Gastroesophageal sphincter (tissue), 4 donors: ENCODE measurements around the gene TNS1. TPM values are rescaled to one million over a fixed set of nuclear protein-coding genes. Genes with fewer than 3 reads are reported as not detected.
A peak's percentile ranks its signal among the peaks of the same experiment; 100 is the strongest.

ENCODE experiments used
- ATAC-seq: fragments of 150-250 bp; one replicate; pipeline ENCODE4 v1.9.1; 2016; ENCODE audit warnings: mild to moderate bottlenecking, moderate library complexity
- H3K27ac ChIP-seq, 4 donors: fragments of 200-600 bp; sonication (generic) in 3 of 4; 1 replicate in 3 of 4; 2 replicates in 1 of 4; pipeline ENCODE4 v1.5.1; 2016 to 2019
- H3K27me3 ChIP-seq: fragments of 200-600 bp; sonication (generic); one replicate; pipeline ENCODE4 v1.5.1; 2019
- H3K36me3 ChIP-seq, 2 donors: fragments of 200-600 bp; sonication (generic); one replicate each; pipeline ENCODE4 v1.5.1; 2019; ENCODE audit warnings: control low read depth in 1 of 2
- H3K4me1 ChIP-seq, 3 donors: fragments of 200-600 bp; sonication (generic); 1 replicate in 2 of 3; 2 replicates in 1 of 3; pipeline ENCODE4 v1.5.1; 2016 to 2019; ENCODE audit warnings: control low read depth in 2 of 3
- H3K4me3 ChIP-seq, 2 donors: fragments of 200-600 bp; sonication (generic); one replicate each; pipeline ENCODE4 v1.5.1; 2019; ENCODE audit warnings: mild to moderate bottlenecking in 1 of 2, moderate library complexity in 1 of 2
- H3K9me3 ChIP-seq, 3 donors: fragments of 200-600 bp; sonication (generic); one replicate each; pipeline ENCODE4 v1.5.1; 2017 to 2019; ENCODE audit warnings: control low read depth in 2 of 3
- CTCF ChIP-seq, 4 experiments: fragments of 200-600 bp in 2 of 4; fragments of 450-650 bp in 2 of 4; sonication (generic) in 1 of 4; IDR thresholded peaks; one replicate each; pipeline ENCODE4 v1.5.1; 2017 to 2019; ENCODE audit warnings: antibody characterized with exemption in 4 of 4, mild to moderate bottlenecking in 2 of 4, moderate library complexity in 2 of 4
- EP300 ChIP-seq: sonication (generic); formaldehyde crosslinking; IDR thresholded peaks from one replicate; pipeline ENCODE4 v1.6.1; 2017; ENCODE audit warnings: antibody characterized with exemption, mild to moderate bottlenecking
- POLR2A ChIP-seq, 2 donors: fragments of 450-650 bp; IDR thresholded peaks; one replicate each; pipeline ENCODE4 v1.6.1; 2017; ENCODE audit warnings: antibody characterized with exemption in 2 of 2, mild to moderate bottlenecking in 2 of 2, moderate library complexity in 1 of 2
- POLR2AphosphoS5 ChIP-seq: sonication (generic); formaldehyde crosslinking; IDR thresholded peaks from one replicate; pipeline ENCODE4 v1.6.1; 2017; ENCODE audit warnings: antibody characterized with exemption
- WGBS, 2 donors: methylation state at CpG; one replicate each; pipeline ENCODE4 v1.1.5; 2018; ENCODE audit warnings: low coverage in 1 of 2; 5-methylcytosine and 5-hydroxymethylcytosine counted together
- total RNA-seq, 4 donors: library from RNA; depleted of rRNA; stranded (reverse); fragments of >200 nt; gene quantifications; one replicate each; pipeline ENCODE4 v1.1.0, GENCODE V29; 2016

The TNS1 gene
- total RNA-seq, 4 donors from 2014 or later: 825 to 2,193 (median 1,462) TPM

- Histone ChIP-seq H3K27me3 (no peaks in the 10 kb centered on the region), H3K36me3 (peaks cover 0 to 100% of the 10 kb centered on the region in 2 donors), H3K27ac (peak overlapping the region in 2 of 4 donors; percentile 4 to 97), H3K4me1 (peaks cover 0 to 94% (median 3%) of the 10 kb centered on the region in 3 donors), H3K9me3 (no peaks in the 10 kb centered on the region), H3K4me3 (no peak overlapping the region)
- no peak for ATAC-seq
- TF ChIP-seq POLR2AphosphoS5 (no peak), CTCF (IDR thresholded peaks at IDR 0.05) (peak in 3 of 4 experiments; percentile 14 to 43 (median 31)), POLR2A (IDR thresholded peaks at IDR 0.05) (no peak), EP300 (no peak)
- 38 to 39% methylated on average over 2 of the region's 2 CpGs for WGBS, 2 donors
These were observed 130.5 kb downstream of the TNS1 start for GRCh38 chr2:217872319-217872718.

- no peaks in the 10 kb centered on the region for H3K9me3 ChIP-seq
- TF ChIP-seq POLR2AphosphoS5 (no peak), EP300 (no peak)
- H3K4me1 ChIP-seq: peaks cover 0 to 93% (median 7%) of the 10 kb centered on the region in 3 donors
- H3K4me3 ChIP-seq: no peak overlapping the region
- ATAC-seq: no peak
- H3K27ac ChIP-seq: peak overlapping the region in 3 of 4 donors; percentile 66 to 97 (median 71)
- WGBS, 2 donors: 17 to 39% methylated on average over 6 to 12 of the region's 13 CpGs
- H3K36me3 ChIP-seq: peaks cover 0 to 100% of the 10 kb centered on the region in 2 donors
- H3K27me3 ChIP-seq: no peaks in the 10 kb centered on the region
These were observed 132.2 kb downstream of the TNS1 start for GRCh38 chr2:217870528-217871011.

GRCh38 chr2:217868911-217869334 is 133.9 kb downstream of the TNS1 start:
- Histone ChIP-seq H3K4me3 (no peak overlapping the region), H3K27me3 (no peaks in the 10 kb centered on the region), H3K9me3 (no peaks in the 10 kb centered on the region), H3K27ac (peak overlapping the region in 3 of 4 donors; percentile 66 to 97 (median 71)), H3K4me1 (peaks cover 0 to 93% (median 13%) of the 10 kb centered on the region in 3 donors), H3K36me3 (peaks cover 0 to 100% of the 10 kb centered on the region in 2 donors)
- ATAC-seq: peak; percentile 47
- 21 to 33% methylated on average over 1 to 3 of the region's 3 CpGs for WGBS, 2 donors
- TF ChIP-seq CTCF (IDR thresholded peaks at IDR 0.05) (no peak), POLR2AphosphoS5 (peak; percentile 96)

GRCh38 chr2:217868265-217868892 is 134.4 kb downstream of the TNS1 start:
- Histone ChIP-seq H3K36me3 (peaks cover 0 to 100% of the 10 kb centered on the region in 2 donors), H3K9me3 (no peaks in the 10 kb centered on the region), H3K27me3 (no peaks in the 10 kb centered on the region), H3K4me3 (no peak overlapping the region), H3K4me1 (peaks cover 0 to 93% (median 15%) of the 10 kb centered on the region in 3 donors), H3K27ac (peak overlapping the region in 3 of 4 donors; percentile 66 to 97 (median 71))
- no peak for ATAC-seq
- TF ChIP-seq POLR2AphosphoS5 (no peak), CTCF (IDR thresholded peaks at IDR 0.05) (no peak), POLR2A (IDR thresholded peaks at IDR 0.05) (no peak), EP300 (no peak)
- WGBS, 2 donors: 70 to 74% methylated on average over 4 of the region's 5 CpGs

GRCh38 chr2:217866457-217866856 is 136.3 kb downstream of the TNS1 start:
- Histone ChIP-seq H3K9me3 (no peaks in the 10 kb centered on the region), H3K27ac (peak overlapping the region in 3 of 4 donors; percentile 61 to 97 (median 66)), H3K36me3 (peaks cover 0 to 100% of the 10 kb centered on the region in 2 donors), H3K27me3 (no peaks in the 10 kb centered on the region), H3K4me3 (no peak overlapping the region), H3K4me1 (peaks cover 0 to 93% (median 30%) of the 10 kb centered on the region in 3 donors)
- ATAC-seq: no peak
- no peak for TF ChIP-seq POLR2A (IDR thresholded peaks at IDR 0.05)
- TF ChIP-seq POLR2AphosphoS5: no peak
- no peak for TF ChIP-seq EP300
- TF ChIP-seq CTCF (IDR thresholded peaks at IDR 0.05): no peak
- WGBS, 2 donors: 70% methylated on average over 3 of the region's 3 CpGs; no CpG with 5 or more reads in 1 of the 2 donors
